Measurements from ENCODE around the gene PTAFR. TPM values are rescaled to one million over a fixed set of nuclear protein-coding genes. Genes with fewer than 3 reads are reported as not detected.

Gene PTAFR
- total RNA-seq, 1 experiment from 2014 or later = 1.3 TPM

DNA sequence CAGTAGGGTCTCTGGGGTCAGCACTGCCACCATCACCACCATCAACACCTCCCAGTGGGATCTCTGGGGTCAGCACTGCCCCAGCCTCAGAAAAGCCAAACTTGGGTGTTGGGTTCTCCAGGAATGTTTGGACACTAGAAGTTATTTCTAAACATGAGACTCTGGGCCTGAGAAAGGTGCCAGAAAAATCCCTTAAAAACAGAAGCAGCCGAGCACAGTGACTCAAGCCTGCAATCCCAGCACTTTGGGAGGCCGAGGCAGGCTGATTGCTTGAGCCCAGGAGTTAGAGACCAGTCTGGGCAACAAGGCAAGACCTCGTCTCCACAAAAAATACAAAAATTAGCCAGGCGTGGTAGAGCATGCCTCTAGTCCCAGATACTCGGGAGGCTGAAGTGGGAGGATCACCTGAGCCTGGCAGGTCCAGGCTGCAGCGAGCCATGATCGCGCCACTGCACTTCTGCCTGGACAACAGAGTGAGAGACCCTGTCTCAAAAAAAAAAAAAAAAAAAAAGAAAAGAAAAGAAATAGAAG, 470 bp downstream of the PTAFR start:
- Histone ChIP-seq H3K4me2 (ENCODE audit: low read length) (no peak overlapping the region), H3K36me3 (ENCODE audit: control insufficient read depth in 1 of 2, insufficient read depth in 2 of 2, low read length in 2 of 2) (no peaks in the 10 kb centered on the region), H2AFZ (ENCODE audit: low read depth, low read length, poor library complexity, severe bottlenecking) (no peak overlapping the region), H3K27me3 (ENCODE audit: insufficient read depth, low read length) (no peaks in the 10 kb centered on the region), H3K4me3 (replicated peaks in 1 of 2; ENCODE audit: low read depth in 1 of 2, low read length in 2 of 2) (no peak overlapping the region), H3K9ac (ENCODE audit: low read length) (no peak overlapping the region), H3K27ac (ENCODE audit: low read depth, low read length) (no peak overlapping the region), H3K4me1 (ENCODE audit: control insufficient read depth in 1 of 2, insufficient read depth in 2 of 2, low read length in 2 of 2) (peaks cover 3 to 5% of the 10 kb centered on the region in 2 experiments; a peak in 3 of 4 replicates), H3K79me2 (ENCODE audit: insufficient read depth, low read length) (no peaks in the 10 kb centered on the region), H3K9me2 (ENCODE audit: insufficient read depth) (no peaks in the 10 kb centered on the region), H3K9me3 (ENCODE audit: control insufficient read depth in 1 of 2, insufficient read depth in 1 of 2, low read depth in 1 of 2, low read length in 2 of 2) (no peaks in the 10 kb centered on the region), H4K20me1 (ENCODE audit: insufficient read depth) (no peaks in the 10 kb centered on the region)
- ATAC-seq = no peak
- BruUV-seq (replicated peaks) = no TSS peak
- ChIA-PET CTCF (no interaction called here), RAD21 (ENCODE audit: low non-redundant PET in 1 of 2, low total read pairs in 2 of 2, uncharacterized antibody in 2 of 2, unreplicated experiment in 2 of 2) (no interaction called here), POLR2A (no interaction called here)
- intact Hi-C loops (cut with micrococcal nuclease) = no loop called here
- DNase-seq (ENCODE audit: low read depth, low spot score) = no peak
- TF ChIP-seq, protein P1, sequence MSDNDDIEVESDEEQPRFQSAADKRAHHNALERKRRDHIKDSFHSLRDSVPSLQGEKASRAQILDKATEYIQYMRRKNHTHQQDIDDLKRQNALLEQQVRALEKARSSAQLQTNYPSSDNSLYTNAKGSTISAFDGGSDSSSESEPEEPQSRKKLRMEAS (IDR thresholded peaks at IDR 0.05) = no peak
- TF ChIP-seq FOSL1 (IDR thresholded peaks at IDR 0.05; ENCODE audit: low read depth) (no peak), YY1 (IDR thresholded peaks at IDR 0.05; ENCODE audit: extremely low read depth, insufficient replicate concordance, low read depth, low read length) (no peak), POLR2A (IDR thresholded peaks at IDR 0.05; ENCODE audit: borderline replicate concordance, extremely low read depth, insufficient read depth, insufficient read length) (no peak), SRF (IDR thresholded peaks at IDR 0.05; ENCODE audit: low read depth) (no peak), RAD21 (IDR thresholded peaks at IDR 0.05; ENCODE audit: low read depth) (no peak), EZH2phosphoT487 (IDR thresholded peaks at IDR 0.05; ENCODE audit: borderline replicate concordance) (no peak), JUND (IDR thresholded peaks at IDR 0.05) (no peak), EGR1 (IDR thresholded peaks at IDR 0.05; ENCODE audit: low read depth) (no peak), CBX3 (IDR thresholded peaks at IDR 0.05; ENCODE audit: low read depth) (no peak), ATF3 (IDR thresholded peaks at IDR 0.05) (no peak), EZH2 (IDR thresholded peaks at IDR 0.05) (no peak), CEBPB (IDR thresholded peaks at IDR 0.05; ENCODE audit: low read depth) (no peak), ZFX (IDR thresholded peaks at IDR 0.05) (no peak), SIN3A (IDR thresholded peaks at IDR 0.05; ENCODE audit: low read depth) (no peak), TCF7L2 (IDR thresholded peaks at IDR 0.05; ENCODE audit: borderline replicate concordance, extremely low read depth, insufficient read depth, insufficient read length) (no peak), SP1 (IDR thresholded peaks at IDR 0.05; ENCODE audit: low read depth) (no peak)
- TF ChIP-seq, protein P2, sequence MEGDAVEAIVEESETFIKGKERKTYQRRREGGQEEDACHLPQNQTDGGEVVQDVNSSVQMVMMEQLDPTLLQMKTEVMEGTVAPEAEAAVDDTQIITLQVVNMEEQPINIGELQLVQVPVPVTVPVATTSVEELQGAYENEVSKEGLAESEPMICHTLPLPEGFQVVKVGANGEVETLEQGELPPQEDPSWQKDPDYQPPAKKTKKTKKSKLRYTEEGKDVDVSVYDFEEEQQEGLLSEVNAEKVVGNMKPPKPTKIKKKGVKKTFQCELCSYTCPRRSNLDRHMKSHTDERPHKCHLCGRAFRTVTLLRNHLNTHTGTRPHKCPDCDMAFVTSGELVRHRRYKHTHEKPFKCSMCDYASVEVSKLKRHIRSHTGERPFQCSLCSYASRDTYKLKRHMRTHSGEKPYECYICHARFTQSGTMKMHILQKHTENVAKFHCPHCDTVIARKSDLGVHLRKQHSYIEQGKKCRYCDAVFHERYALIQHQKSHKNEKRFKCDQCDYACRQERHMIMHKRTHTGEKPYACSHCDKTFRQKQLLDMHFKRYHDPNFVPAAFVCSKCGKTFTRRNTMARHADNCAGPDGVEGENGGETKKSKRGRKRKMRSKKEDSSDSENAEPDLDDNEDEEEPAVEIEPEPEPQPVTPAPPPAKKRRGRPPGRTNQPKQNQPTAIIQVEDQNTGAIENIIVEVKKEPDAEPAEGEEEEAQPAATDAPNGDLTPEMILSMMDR (IDR thresholded peaks at IDR 0.05 in 2 of 3, conservative IDR thresholded peaks at IDR 0.05 in 1 of 3; ENCODE audit: borderline replicate concordance in 1 of 3, insufficient read depth in 1 of 3, low read depth in 2 of 3, low read length in 2 of 3) = no peak
- TF ChIP-seq, protein P3, sequence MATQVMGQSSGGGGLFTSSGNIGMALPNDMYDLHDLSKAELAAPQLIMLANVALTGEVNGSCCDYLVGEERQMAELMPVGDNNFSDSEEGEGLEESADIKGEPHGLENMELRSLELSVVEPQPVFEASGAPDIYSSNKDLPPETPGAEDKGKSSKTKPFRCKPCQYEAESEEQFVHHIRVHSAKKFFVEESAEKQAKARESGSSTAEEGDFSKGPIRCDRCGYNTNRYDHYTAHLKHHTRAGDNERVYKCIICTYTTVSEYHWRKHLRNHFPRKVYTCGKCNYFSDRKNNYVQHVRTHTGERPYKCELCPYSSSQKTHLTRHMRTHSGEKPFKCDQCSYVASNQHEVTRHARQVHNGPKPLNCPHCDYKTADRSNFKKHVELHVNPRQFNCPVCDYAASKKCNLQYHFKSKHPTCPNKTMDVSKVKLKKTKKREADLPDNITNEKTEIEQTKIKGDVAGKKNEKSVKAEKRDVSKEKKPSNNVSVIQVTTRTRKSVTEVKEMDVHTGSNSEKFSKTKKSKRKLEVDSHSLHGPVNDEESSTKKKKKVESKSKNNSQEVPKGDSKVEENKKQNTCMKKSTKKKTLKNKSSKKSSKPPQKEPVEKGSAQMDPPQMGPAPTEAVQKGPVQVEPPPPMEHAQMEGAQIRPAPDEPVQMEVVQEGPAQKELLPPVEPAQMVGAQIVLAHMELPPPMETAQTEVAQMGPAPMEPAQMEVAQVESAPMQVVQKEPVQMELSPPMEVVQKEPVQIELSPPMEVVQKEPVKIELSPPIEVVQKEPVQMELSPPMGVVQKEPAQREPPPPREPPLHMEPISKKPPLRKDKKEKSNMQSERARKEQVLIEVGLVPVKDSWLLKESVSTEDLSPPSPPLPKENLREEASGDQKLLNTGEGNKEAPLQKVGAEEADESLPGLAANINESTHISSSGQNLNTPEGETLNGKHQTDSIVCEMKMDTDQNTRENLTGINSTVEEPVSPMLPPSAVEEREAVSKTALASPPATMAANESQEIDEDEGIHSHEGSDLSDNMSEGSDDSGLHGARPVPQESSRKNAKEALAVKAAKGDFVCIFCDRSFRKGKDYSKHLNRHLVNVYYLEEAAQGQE (IDR thresholded peaks at IDR 0.05; ENCODE audit: low read depth) = no peak
- TF ChIP-seq, protein P4, sequence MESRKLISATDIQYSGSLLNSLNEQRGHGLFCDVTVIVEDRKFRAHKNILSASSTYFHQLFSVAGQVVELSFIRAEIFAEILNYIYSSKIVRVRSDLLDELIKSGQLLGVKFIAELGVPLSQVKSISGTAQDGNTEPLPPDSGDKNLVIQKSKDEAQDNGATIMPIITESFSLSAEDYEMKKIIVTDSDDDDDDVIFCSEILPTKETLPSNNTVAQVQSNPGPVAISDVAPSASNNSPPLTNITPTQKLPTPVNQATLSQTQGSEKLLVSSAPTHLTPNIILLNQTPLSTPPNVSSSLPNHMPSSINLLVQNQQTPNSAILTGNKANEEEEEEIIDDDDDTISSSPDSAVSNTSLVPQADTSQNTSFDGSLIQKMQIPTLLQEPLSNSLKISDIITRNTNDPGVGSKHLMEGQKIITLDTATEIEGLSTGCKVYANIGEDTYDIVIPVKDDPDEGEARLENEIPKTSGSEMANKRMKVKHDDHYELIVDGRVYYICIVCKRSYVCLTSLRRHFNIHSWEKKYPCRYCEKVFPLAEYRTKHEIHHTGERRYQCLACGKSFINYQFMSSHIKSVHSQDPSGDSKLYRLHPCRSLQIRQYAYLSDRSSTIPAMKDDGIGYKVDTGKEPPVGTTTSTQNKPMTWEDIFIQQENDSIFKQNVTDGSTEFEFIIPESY (IDR thresholded peaks at IDR 0.05; ENCODE audit: extremely low read depth, insufficient replicate concordance, low read length) = no peak

All from HCT116 (cell line).